Measurements from ENCODE around the gene SLC52A3.
"Not testable (repeated sequence)": the region's sequence is repeated elsewhere in the genome, so short reads cannot be mapped to it uniquely, and the experiment has no call there.

Gene SLC52A3

GRCh38 chr20:725491-725890 lies 42.8 kb downstream of the SLC52A3 start:
- DNase-seq = no peak

- DNase-seq = not testable (repeated sequence)
These were observed 43.5 kb downstream of the SLC52A3 start for GRCh38 chr20:724797-725196.

- DNase-seq = no peak
These were observed 44.5 kb downstream of the SLC52A3 start for GRCh38 chr20:723756-724155.

GRCh38 chr20:722822-723644 lies 45.3 kb downstream of the SLC52A3 start:
- no peak for DNase-seq

GRCh38 chr20:721876-722275 lies 46.4 kb downstream of the SLC52A3 start:
- no peak for DNase-seq

- no peak for DNase-seq
These were observed 48.5 kb downstream of the SLC52A3 start for GRCh38 chr20:719816-720215.

GRCh38 chr20:719068-719467 lies 49.2 kb downstream of the SLC52A3 start:
- no peak for DNase-seq

- DNase-seq = no peak
These were observed 50.5 kb downstream of the SLC52A3 start for GRCh38 chr20:717832-718231.

GRCh38 chr20:717271-717670 lies 51.0 kb downstream of the SLC52A3 start:
- DNase-seq = no peak

- no peak for DNase-seq
These were observed 53.8 kb downstream of the SLC52A3 start for GRCh38 chr20:714453-714852.

- DNase-seq = no peak
These were observed 56.7 kb downstream of the SLC52A3 start for GRCh38 chr20:711576-711975.

- no peak for DNase-seq
These were observed 57.4 kb downstream of the SLC52A3 start for GRCh38 chr20:710780-711450.
